A549 (cell line): ENCODE results near the gene CCDC171. TPM values are rescaled to one million over a fixed set of nuclear protein-coding genes. Genes with fewer than 3 reads are reported as not detected.
"Not testable (repeated sequence)": the region's sequence is repeated elsewhere in the genome, so short reads cannot be mapped to it uniquely, and the experiment has no call there.

Experiments used
- ATAC-seq, 2 experiments: fragments of 200-7000 bp in 1 of 2; fragments of >200 bp in 1 of 2; cut with Nextera tagmentation in 1 of 2; cut with Tn5 transposase in 1 of 2; 3 replicates each; pipeline versions ENCODE4 v1.8.0 to v1.9.1; 2018 to 2020; ENCODE audit warnings: mild to moderate bottlenecking in 1 of 2, moderate library complexity in 1 of 2
- CTCF ChIA-PET: fragments of 300-600 bp; sonication (Branson Sonifier 250); formaldehyde crosslinking; extraction: SDS; loops from one replicate; lab custom pipeline; 2021; ENCODE audit warnings: antibody characterized with exemption, inconsistent platforms; lab: Yijun Ruan, JAX
- POLR2A ChIA-PET: fragments of 350-600 bp; formaldehyde crosslinking; extraction: SDS; loops from one replicate; lab custom pipeline; 2021; ENCODE audit warnings: antibody characterized with exemption, inconsistent platforms; lab: Yijun Ruan, JAX
- DNase-seq, 2 experiments: peaks; one replicate each; pipeline versions ENCODE4 v3.0.0 to v3.0.0-alpha.2; 2011 to 2016; ENCODE audit warnings: low read depth in 1 of 2, low spot score in 1 of 2
- FAIRE-seq: peaks from 2 replicates; lab custom pipeline; 2011; peaks lifted over from hg19 to GRCh38; lab: Jason Lieb, UNC
- H3K27ac ChIP-seq, 2 experiments: fragments of >200 bp; sonication (Bioruptor Twin); formaldehyde crosslinking; 3 replicates each; pipeline ENCODE4 v1.5.1; 2016 to 2017
- H3K4me1 ChIP-seq: fragments of >200 bp; sonication (Bioruptor Twin); formaldehyde crosslinking; 3 replicates; pipeline ENCODE4 v1.6.1; 2016
- H3K4me2 ChIP-seq: fragments of >200 bp; sonication (Bioruptor Twin); formaldehyde crosslinking; 3 replicates; pipeline ENCODE4 v1.6.1; 2016
- H3K4me3 ChIP-seq: fragments of >200 bp; sonication (Bioruptor Twin); formaldehyde crosslinking; 3 replicates; pipeline ENCODE4 v1.5.1; 2016
- H3K9me3 ChIP-seq: fragments of >200 bp; sonication (Bioruptor Twin); formaldehyde crosslinking; 3 replicates; pipeline ENCODE4 v1.6.1; 2016
- CTCF ChIP-seq: fragments of >200 bp; sonication (Bioruptor Twin); formaldehyde crosslinking; IDR thresholded peaks from 3 replicates; pipeline ENCODE4 v1.5.1; 2016
- KDM1A ChIP-seq: fragments of 200-600 bp; sonication (generic); IDR thresholded peaks from 2 replicates; pipeline ENCODE4 v1.6.1; 2016; ENCODE audit warnings: low read depth, mild to moderate bottlenecking
- MAFK ChIP-seq: fragments of 450-650 bp; IDR thresholded peaks from 2 replicates; pipeline ENCODE4 v1.6.1; 2014; ENCODE audit not compliant: partially characterized antibody
- NFE2L2 ChIP-seq: fragments of 150-350 bp; conservative IDR thresholded peaks from 2 replicates; pipeline ENCODE4 v1.6.1; 2014; ENCODE audit warnings: low read length
- NR3C1 ChIP-seq: fragments of >200 bp; sonication (Bioruptor Twin); formaldehyde crosslinking; IDR thresholded peaks from 3 replicates; pipeline ENCODE4 v1.6.1; 2017
- RAD21 ChIP-seq, 2 experiments: fragments of >200 bp in 1 of 2; sonication (Bioruptor Twin) in 1 of 2; formaldehyde crosslinking in 1 of 2; IDR thresholded peaks in 1 of 2; conservative IDR thresholded peaks in 1 of 2; 2 replicates in 1 of 2; 3 replicates in 1 of 2; pipeline ENCODE4 v1.6.1; 2012 to 2018; ENCODE audit warnings: inconsistent platforms in 1 of 2
- RCOR1 ChIP-seq: fragments of 150-350 bp; IDR thresholded peaks from 2 replicates; pipeline ENCODE4 v1.6.1; 2014; ENCODE audit warnings: antibody characterized with exemption, low read length, low read depth
- SMC3 ChIP-seq: fragments of >200 bp; sonication (Bioruptor Twin); formaldehyde crosslinking; IDR thresholded peaks from 3 replicates; pipeline ENCODE4 v1.6.1; 2018; ENCODE audit warnings: inconsistent platforms
- USF2 ChIP-seq: fragments of 450-650 bp; IDR thresholded peaks from 2 replicates; pipeline ENCODE4 v1.6.1; 2014; ENCODE audit warnings: antibody characterized with exemption
- ZFP36 ChIP-seq: fragments of 450-650 bp; IDR thresholded peaks from 2 replicates; pipeline ENCODE4 v1.6.1; 2014; ENCODE audit warnings: borderline replicate concordance; ENCODE audit not compliant: partially characterized antibody
- ZNF302 ChIP-seq: fragments of 250-450 bp; sonication (Bioruptor Pico); IDR thresholded peaks from 2 replicates; pipeline ENCODE4 v1.9.0; 2021; ENCODE audit warnings: inconsistent platforms, mild to moderate bottlenecking, moderate library complexity
- WGBS: methylation state at CpG from one replicate; pipeline ENCODE4 v1.1.6; 2017; ENCODE audit errors: missing lambda C conversion rate; 5-methylcytosine and 5-hydroxymethylcytosine counted together
- polyA plus RNA-seq, 4 experiments: library from polyadenylated mRNA; depleted of rRNA in 3 of 4; stranded (reverse); fragments of >200 nt; fragmentation: RNase III in 1 of 4; extraction: RNeasy Plus Mini Kit Qiagen cat#74134 plus additional on column Dnase treatment in 1 of 4; gene quantifications; 2 replicates in 3 of 4; 3 replicates in 1 of 4; pipeline ENCODE4 v1.2.3, GENCODE V29; 2011 to 2017

Gene CCDC171
- polyA plus RNA-seq, 2 of the 4 experiments (the other 2 are of a cell fraction) = 0.88 to 1.3 TPM

GRCh38 chr9:15592317-15592716, 39.5 kb downstream of the CCDC171 start:
- FAIRE-seq (no peak), DNase-seq (no peak), ATAC-seq (no peak)
- no peak overlapping the region for H3K27ac ChIP-seq
- H3K4me2 ChIP-seq = no peak overlapping the region
- POLR2A ChIA-PET = no interaction called here
- CTCF ChIA-PET = interaction anchor here (0.6 to 1.7 kb wide), 2 partner anchors 11 to 216 kb away, joined by 3 to 5 read pairs; no protein-coding TSS in a partner anchor
- no peaks in the 10 kb centered on the region for H3K4me1 ChIP-seq
- no peaks in the 10 kb centered on the region for H3K9me3 ChIP-seq
- 58% methylated on average over 3 of the region's 3 CpGs for WGBS
- H3K4me3 ChIP-seq = no peak overlapping the region
- peak; percentile 72; the same call in 1 of the 2 replicates for TF ChIP-seq NFE2L2
- TF ChIP-seq ZNF302 = no peak
- no peak for TF ChIP-seq KDM1A
- TF ChIP-seq USF2 = no peak
- no peak for TF ChIP-seq RAD21 (conservative IDR thresholded peaks at IDR 0.05 in 1 of 2, IDR thresholded peaks at IDR 0.05 in 1 of 2)
- no peak for TF ChIP-seq RCOR1
- no peak for TF ChIP-seq ZFP36
- peak; percentile 91 for TF ChIP-seq MAFK

- H3K4me1 ChIP-seq, DNase-seq, H3K4me3 ChIP-seq, H3K9me3 ChIP-seq, H3K4me2 ChIP-seq, POLR2A ChIA-PET, ATAC-seq, FAIRE-seq, H3K27ac ChIP-seq: not testable (repeated sequence)
- CTCF ChIA-PET = interaction anchor here (0.7 to 1.7 kb wide), 2 partner anchors 11 to 14 kb away, joined by 4 to 5 read pairs; no protein-coding TSS in a partner anchor
- WGBS = 84% methylated on average over 1 of the region's 1 CpG
Observed at GRCh38 chr9:15592940-15593339, 40.1 kb downstream of the CCDC171 start.

GRCh38 chr9:15600666-15601330, 48.0 kb downstream of the CCDC171 start:
- H3K27ac ChIP-seq, FAIRE-seq, H3K9me3 ChIP-seq, ATAC-seq, CTCF ChIA-PET, H3K4me3 ChIP-seq, H3K4me2 ChIP-seq, DNase-seq, POLR2A ChIA-PET, H3K4me1 ChIP-seq: not testable (repeated sequence)
- 72% methylated on average over 18 of the region's 19 CpGs for WGBS

GRCh38 chr9:15606643-15607472, 54.0 kb downstream of the CCDC171 start:
- Histone ChIP-seq H3K4me3 (no peak overlapping the region), H3K4me2 (no peak overlapping the region), H3K4me1 (no peaks in the 10 kb centered on the region), H3K9me3 (no peaks in the 10 kb centered on the region), H3K27ac (no peak overlapping the region)
- peak; percentile 93 for FAIRE-seq
- ChIA-PET POLR2A (interaction anchor here (1.0 to 1.3 kb wide), 2 partner anchors 54 kb away, joined by 3 read pairs; partner anchors contain the start of gene CCDC171), CTCF (interaction anchor here (0.6 to 2.9 kb wide), 19 partner anchors 8 to 402 kb away, joined by 3 to 13 read pairs (median 5); partner anchors contain the start of genes CCDC171 and PSIP1)
- 25% methylated on average over 2 of the region's 2 CpGs for WGBS
- peak in 1 of 2 experiments; percentile 46; a peak in 1 of 6 replicates for ATAC-seq
- peak; percentile 70 to 81 for TF ChIP-seq RAD21 (conservative IDR thresholded peaks at IDR 0.05 in 1 of 2, IDR thresholded peaks at IDR 0.05 in 1 of 2)
- no peak for TF ChIP-seq NR3C1
- peak; percentile 73 for TF ChIP-seq CTCF
- TF ChIP-seq SMC3 = peak; percentile 48
- TF ChIP-seq, all 56 proteins: peak for 3
- peak; percentile 21 to 34 for DNase-seq
